BE2C (cell line): Measurements from ENCODE around the gene CCDC178.

Experiments
- DNase-seq: peaks from one replicate; pipeline ENCODE4 v3.0.0-alpha.2; 2020
- H3K27me3 ChIP-seq: fragments of 250-450 bp; sonication (Bioruptor Pico); 2 replicates; pipeline ENCODE4 v1.5.1; 2020; ENCODE audit warnings: mild to moderate bottlenecking
- H3K36me3 ChIP-seq: fragments of 250-450 bp; sonication (Bioruptor Pico); 2 replicates; pipeline ENCODE4 v1.5.1; 2020; ENCODE audit warnings: mild to moderate bottlenecking
- H3K4me1 ChIP-seq: fragments of 250-450 bp; sonication (Bioruptor Pico); 2 replicates; pipeline ENCODE4 v1.5.1; 2020
- H3K4me3 ChIP-seq: 2 replicates; pipeline ENCODE4 v1.5.1; 2011; ENCODE audit warnings: low read depth, low read length
- H3K9me3 ChIP-seq: fragments of 250-450 bp; sonication (Bioruptor Pico); 2 replicates; pipeline ENCODE4 v1.5.1; 2020
- TF ChIP-seq, protein P1 (sequence below): IDR thresholded peaks from 2 replicates; pipeline ENCODE4 v1.5.1; 2012; ENCODE audit warnings: mild to moderate bottlenecking, low read depth, low read length

CCDC178 gene

DNA sequence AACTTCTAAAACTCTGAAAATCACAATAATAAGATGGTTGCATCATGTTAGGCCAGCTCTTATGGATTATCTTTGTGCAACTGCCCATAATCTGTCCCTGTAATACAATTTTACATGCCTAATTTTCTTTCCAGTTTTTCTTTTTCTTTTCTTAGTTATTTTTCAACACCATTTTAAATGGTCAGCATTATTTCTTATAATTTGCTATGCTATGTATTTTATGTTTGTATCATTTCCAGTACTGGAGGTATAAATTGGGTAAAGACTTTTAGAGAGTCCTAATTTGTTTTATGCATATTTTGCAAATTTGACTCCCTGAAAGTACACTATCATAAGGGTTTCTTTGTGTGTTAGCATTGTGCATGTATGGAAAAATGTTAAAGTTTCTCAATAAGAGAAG, 333.0 kb downstream of the CCDC178 start:
- no peak for DNase-seq
- TF ChIP-seq, protein P1, sequence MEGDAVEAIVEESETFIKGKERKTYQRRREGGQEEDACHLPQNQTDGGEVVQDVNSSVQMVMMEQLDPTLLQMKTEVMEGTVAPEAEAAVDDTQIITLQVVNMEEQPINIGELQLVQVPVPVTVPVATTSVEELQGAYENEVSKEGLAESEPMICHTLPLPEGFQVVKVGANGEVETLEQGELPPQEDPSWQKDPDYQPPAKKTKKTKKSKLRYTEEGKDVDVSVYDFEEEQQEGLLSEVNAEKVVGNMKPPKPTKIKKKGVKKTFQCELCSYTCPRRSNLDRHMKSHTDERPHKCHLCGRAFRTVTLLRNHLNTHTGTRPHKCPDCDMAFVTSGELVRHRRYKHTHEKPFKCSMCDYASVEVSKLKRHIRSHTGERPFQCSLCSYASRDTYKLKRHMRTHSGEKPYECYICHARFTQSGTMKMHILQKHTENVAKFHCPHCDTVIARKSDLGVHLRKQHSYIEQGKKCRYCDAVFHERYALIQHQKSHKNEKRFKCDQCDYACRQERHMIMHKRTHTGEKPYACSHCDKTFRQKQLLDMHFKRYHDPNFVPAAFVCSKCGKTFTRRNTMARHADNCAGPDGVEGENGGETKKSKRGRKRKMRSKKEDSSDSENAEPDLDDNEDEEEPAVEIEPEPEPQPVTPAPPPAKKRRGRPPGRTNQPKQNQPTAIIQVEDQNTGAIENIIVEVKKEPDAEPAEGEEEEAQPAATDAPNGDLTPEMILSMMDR = no peak

GRCh38 chr18:33101316-33101715, 339.2 kb downstream of the CCDC178 start:
- no peak for DNase-seq
- H3K4me3 ChIP-seq = no peak overlapping the region
- H3K4me1 ChIP-seq = no peaks in the 10 kb centered on the region
- H3K36me3 ChIP-seq = no peaks in the 10 kb centered on the region
- H3K27me3 ChIP-seq = no peaks in the 10 kb centered on the region
- H3K9me3 ChIP-seq = no peaks in the 10 kb centered on the region
- TF ChIP-seq, protein P1 = no peak

More for the DNA sequence above, 333.0 kb downstream of the CCDC178 start:
- Histone ChIP-seq H3K27me3 (no peaks in the 10 kb centered on the region), H3K9me3 (no peaks in the 10 kb centered on the region), H3K36me3 (no peaks in the 10 kb centered on the region), H3K4me3 (no peak overlapping the region), H3K4me1 (no peaks in the 10 kb centered on the region)

GRCh38 chr18:33099626-33100025, 340.9 kb downstream of the CCDC178 start:
- H3K4me1 ChIP-seq = no peaks in the 10 kb centered on the region
- H3K36me3 ChIP-seq = no peaks in the 10 kb centered on the region
- TF ChIP-seq, protein P1 = no peak
- H3K9me3 ChIP-seq = no peaks in the 10 kb centered on the region
- H3K4me3 ChIP-seq = no peak overlapping the region
- DNase-seq = no peak
- no peaks in the 10 kb centered on the region for H3K27me3 ChIP-seq

GRCh38 chr18:33097126-33097525, 343.4 kb downstream of the CCDC178 start:
- Histone ChIP-seq H3K9me3 (no peaks in the 10 kb centered on the region), H3K27me3 (no peaks in the 10 kb centered on the region), H3K36me3 (no peaks in the 10 kb centered on the region), H3K4me1 (no peaks in the 10 kb centered on the region), H3K4me3 (no peak overlapping the region)
- no peak for DNase-seq
- TF ChIP-seq, protein P1 = no peak

DNA sequence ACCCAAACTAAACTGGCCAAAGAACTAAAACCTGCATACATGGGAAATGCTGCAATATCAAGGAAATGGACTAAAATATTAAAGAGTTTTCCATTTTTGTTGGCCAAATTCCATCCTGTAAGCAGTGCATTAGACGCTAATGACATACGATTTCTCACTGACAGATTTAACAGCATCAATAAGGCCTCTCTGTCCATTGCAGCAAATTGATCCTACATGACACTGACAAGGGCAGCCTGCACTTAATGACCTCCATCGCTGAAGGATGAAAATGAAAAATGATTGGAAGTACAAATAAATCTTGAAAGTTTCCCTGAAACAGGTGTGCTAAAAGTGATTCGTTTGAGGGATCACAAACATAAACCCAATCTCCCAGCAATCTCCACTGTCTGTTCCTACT, 350.1 kb downstream of the CCDC178 start:
- no peak overlapping the region for H3K4me3 ChIP-seq
- no peaks in the 10 kb centered on the region for H3K27me3 ChIP-seq
- DNase-seq = no peak
- no peaks in the 10 kb centered on the region for H3K9me3 ChIP-seq
- H3K4me1 ChIP-seq = no peaks in the 10 kb centered on the region
- H3K36me3 ChIP-seq = no peaks in the 10 kb centered on the region
- TF ChIP-seq, protein P1 = no peak

DNA sequence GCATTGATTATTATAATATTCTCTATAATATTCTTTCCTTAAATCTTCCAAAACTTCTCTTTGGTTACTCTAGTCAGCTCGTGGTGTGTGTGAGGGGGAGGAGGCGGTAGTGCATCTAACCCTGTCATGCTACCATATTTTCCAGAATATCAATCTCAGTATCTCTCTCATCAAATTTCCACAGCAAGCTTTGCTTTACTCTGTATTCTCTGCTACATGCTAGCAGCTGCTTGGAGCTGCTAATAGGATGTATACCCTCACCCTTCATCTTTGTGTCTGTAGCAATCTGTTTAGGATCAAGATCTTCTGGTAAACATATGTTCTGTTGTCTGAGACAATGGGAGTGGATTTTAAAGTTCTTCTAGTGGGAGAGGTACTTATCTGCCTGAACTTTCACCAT, 363.9 kb downstream of the CCDC178 start:
- no peak for DNase-seq
- TF ChIP-seq, protein P1 = no peak
- H3K27me3 ChIP-seq = no peaks in the 10 kb centered on the region
- no peaks in the 10 kb centered on the region for H3K4me1 ChIP-seq
- H3K4me3 ChIP-seq = no peak overlapping the region
- no peaks in the 10 kb centered on the region for H3K36me3 ChIP-seq
- no peaks in the 10 kb centered on the region for H3K9me3 ChIP-seq
